Chondrocyte (in vitro differentiated cells): ENCODE measurements around the gene NCOA3. TPM values are rescaled to one million over a fixed set of nuclear protein-coding genes. Genes with fewer than 3 reads are reported as not detected.

Experiments
- DNase-seq: peaks from one replicate; pipeline ENCODE4 v3.0.0; 2021; ENCODE audit warnings: mixed read lengths, low spot score
- H3K27ac Mint-ChIP-seq: one replicate; pipeline ENCODE4 v1.8.0; 2021; ENCODE audit warnings: mild to moderate bottlenecking, moderate library complexity, mixed read lengths; ENCODE audit not compliant: unreplicated experiment
- H3K27me3 Mint-ChIP-seq: 2 replicates; pipeline ENCODE4 v1.8.0; 2021; ENCODE audit warnings: low read depth, mixed read lengths
- H3K36me3 Mint-ChIP-seq: 2 replicates; pipeline ENCODE4 v1.8.0; 2021; ENCODE audit warnings: low read depth, mixed read lengths
- H3K4me1 Mint-ChIP-seq: 2 replicates; pipeline ENCODE4 v1.8.0; 2021; ENCODE audit warnings: low read depth, mild to moderate bottlenecking, mixed read lengths
- H3K4me3 Mint-ChIP-seq: one replicate; pipeline ENCODE4 v1.8.0; 2021; ENCODE audit warnings: mild to moderate bottlenecking, moderate library complexity, mixed read lengths; ENCODE audit not compliant: unreplicated experiment
- H3K9me3 Mint-ChIP-seq: 2 replicates; pipeline ENCODE4 v1.8.0; 2021; ENCODE audit warnings: low read depth, mixed read lengths
- CTCF ChIP-seq: fragments of 200-600 bp; sonication (generic); IDR thresholded peaks from 2 replicates; pipeline ENCODE4 v1.5.0; 2021; ENCODE audit warnings: antibody characterized with exemption, mild to moderate bottlenecking, moderate library complexity
- total RNA-seq: library from RNA; stranded (reverse); gene quantifications from 3 replicates; pipeline ENCODE4 v1.2.1, GENCODE V29; 2021

The NCOA3 gene
- total RNA-seq, 1 donor from 2014 or later: 45.2 TPM

GRCh38 chr20:47678536-47678935, 176.8 kb downstream of the NCOA3 start:
- Mint-ChIP-seq H3K4me1 (peaks cover 12% of the 10 kb centered on the region), H3K4me3 (no peak overlapping the region), H3K27me3 (no peaks in the 10 kb centered on the region), H3K36me3 (peaks cover 1% of the 10 kb centered on the region), H3K9me3 (no peaks in the 10 kb centered on the region), H3K27ac (no peak overlapping the region)
- TF ChIP-seq CTCF: no peak
- no peak for DNase-seq

- DNase-seq: no peak
- TF ChIP-seq CTCF: no peak
- Mint-ChIP-seq H3K27ac (no peak overlapping the region), H3K4me3 (no peak overlapping the region), H3K9me3 (no peaks in the 10 kb centered on the region), H3K4me1 (peaks cover 12% of the 10 kb centered on the region), H3K27me3 (no peaks in the 10 kb centered on the region), H3K36me3 (peaks cover 1% of the 10 kb centered on the region)
These were observed 177.8 kb downstream of the NCOA3 start for GRCh38 chr20:47679462-47679861.

- no peak for TF ChIP-seq CTCF
- no peak for DNase-seq
- Mint-ChIP-seq H3K36me3 (peaks cover 1% of the 10 kb centered on the region), H3K27ac (no peak overlapping the region), H3K27me3 (no peaks in the 10 kb centered on the region), H3K4me1 (peaks cover 14% of the 10 kb centered on the region), H3K4me3 (no peak overlapping the region), H3K9me3 (no peaks in the 10 kb centered on the region)
These were observed 179.3 kb downstream of the NCOA3 start for GRCh38 chr20:47680804-47681529.

GRCh38 chr20:47682028-47682783, 180.5 kb downstream of the NCOA3 start:
- no peak for TF ChIP-seq CTCF
- Mint-ChIP-seq H3K27me3 (no peaks in the 10 kb centered on the region), H3K4me3 (no peak overlapping the region), H3K9me3 (no peaks in the 10 kb centered on the region), H3K36me3 (peaks cover 1% of the 10 kb centered on the region), H3K27ac (peak overlapping the region; percentile 63), H3K4me1 (peaks cover 27% of the 10 kb centered on the region)
- no peak for DNase-seq

- DNase-seq: no peak
- Mint-ChIP-seq H3K27me3 (no peaks in the 10 kb centered on the region), H3K4me1 (peaks cover 34% of the 10 kb centered on the region), H3K36me3 (peaks cover 1% of the 10 kb centered on the region), H3K9me3 (no peaks in the 10 kb centered on the region), H3K27ac (no peak overlapping the region), H3K4me3 (no peak overlapping the region)
- TF ChIP-seq CTCF: no peak
These were observed 181.2 kb downstream of the NCOA3 start for GRCh38 chr20:47682916-47683315.
